Panc1 (cell line): ENCODE results near the gene MTPN. TPM values are rescaled to one million over a fixed set of nuclear protein-coding genes. Genes with fewer than 3 reads are reported as not detected.

Experiments used
- ATAC-seq: fragments of 200-7000 bp; cut with Tn5 transposase; 2 replicates; pipeline ENCODE4 v1.9.1; 2020; ENCODE audit warnings: mild to moderate bottlenecking, moderate library complexity
- BruUV-seq: library from RNA; stranded (reverse); fragments of 400-500 nt; replicated peaks from 2 replicates; lab custom pipeline; 2021; lab: Mats Ljungman, UMichigan
- CTCF ChIA-PET: fragments of 300-600 bp; sonication (Branson Sonifier 250); formaldehyde crosslinking; loops from one replicate; lab custom pipeline; 2022; ENCODE audit warnings: antibody characterized with exemption; lab: Charles Lee
- POLR2A ChIA-PET: fragments of 300-600 bp; sonication (Branson Sonifier 250); formaldehyde crosslinking; loops from one replicate; lab custom pipeline; 2022; ENCODE audit warnings: antibody characterized with exemption; lab: Charles Lee
- DNase-seq: peaks from one replicate; pipeline ENCODE4 v3.0.0-alpha.2; 2010; ENCODE audit warnings: low read depth, low spot score
- H3K27ac ChIP-seq: 2 replicates; pipeline ENCODE4 v1.5.1; 2011; ENCODE audit warnings: mild to moderate bottlenecking, low read length, inconsistent platforms
- H3K27me3 ChIP-seq: fragments of 200-500 bp; sonication (Bioruptor generic); 2 replicates; pipeline ENCODE4 v1.6.0; 2014; ENCODE audit warnings: low read length, inconsistent platforms; ENCODE audit not compliant: control insufficient read depth, insufficient read depth
- H3K36me3 ChIP-seq: fragments of 200-500 bp; sonication (Bioruptor generic); 2 replicates; pipeline ENCODE4 v1.5.1; 2014; ENCODE audit warnings: inconsistent platforms, mild to moderate bottlenecking, low read length, moderate library complexity; ENCODE audit not compliant: control insufficient read depth, insufficient read depth
- H3K4me1 ChIP-seq: 2 replicates; pipeline ENCODE4 v1.5.1; 2011; ENCODE audit warnings: inconsistent platforms, mild to moderate bottlenecking, low read length, moderate library complexity; ENCODE audit not compliant: control insufficient read depth, insufficient read depth
- H3K4me3 ChIP-seq, 2 experiments: 2 replicates each; pipeline ENCODE4 v1.5.1; 2011 to 2012; ENCODE audit warnings: low read depth in 2 of 2, low read length in 2 of 2, mild to moderate bottlenecking in 2 of 2, inconsistent platforms in 1 of 2, moderate library complexity in 1 of 2
- H3K9me3 ChIP-seq: fragments of 200-500 bp; sonication (Bioruptor generic); 2 replicates; pipeline ENCODE4 v1.5.1; 2014; ENCODE audit warnings: low read depth, mild to moderate bottlenecking, inconsistent platforms, low read length, moderate library complexity; ENCODE audit not compliant: control insufficient read depth, insufficient read depth
- POLR2AphosphoS5 ChIP-seq: IDR thresholded peaks from 2 replicates; pipeline ENCODE4 v1.6.1; 2012; ENCODE audit warnings: mild to moderate bottlenecking, low read depth, low read length, moderate library complexity
- REST ChIP-seq, 2 experiments: IDR thresholded peaks; 2 replicates each; pipeline ENCODE4 v1.6.1; 2011 to 2012; ENCODE audit warnings: low read depth in 2 of 2, control low read depth in 1 of 2, low read length in 1 of 2, mild to moderate bottlenecking in 1 of 2, moderate library complexity in 1 of 2; ENCODE audit not compliant: insufficient read depth in 1 of 2
- SIN3A ChIP-seq: IDR thresholded peaks from 2 replicates; pipeline ENCODE4 v1.6.1; 2012; ENCODE audit warnings: low read depth, mild to moderate bottlenecking, low read length, moderate library complexity, borderline replicate concordance; ENCODE audit not compliant: insufficient read depth
- TCF7L2 ChIP-seq: IDR thresholded peaks from 2 replicates; pipeline ENCODE4 v1.6.1; 2011; ENCODE audit warnings: mild to moderate bottlenecking, low read depth, low read length, inconsistent platforms
- in situ Hi-C: cut with HindIII; loops from 2 replicates; pipeline ENCODE4 v1.10.0; 2016; ENCODE audit warnings: low sequenced_read_pairs, low pct_unique_long_range_greater_than_20kb
- intact Hi-C: fragments of 100-400 bp; cut with micrococcal nuclease; formaldehyde crosslinking; loops from one replicate; pipeline ENCODE4 v1.10.0; 2022; ENCODE audit not compliant: unreplicated experiment
- total RNA-seq: library from RNA; stranded (reverse); gene quantifications from one replicate; pipeline ENCODE4 v1.2.1, GENCODE V29; 2021; ENCODE audit not compliant: unreplicated experiment
- TF ChIP-seq, protein P1 (sequence below): fragments of 450-650 bp; IDR thresholded peaks from 2 replicates; pipeline ENCODE4 v1.5.1; 2017; ENCODE audit warnings: mild to moderate bottlenecking

The MTPN gene
- total RNA-seq, 1 experiment from 2014 or later = 177 TPM

DNA sequence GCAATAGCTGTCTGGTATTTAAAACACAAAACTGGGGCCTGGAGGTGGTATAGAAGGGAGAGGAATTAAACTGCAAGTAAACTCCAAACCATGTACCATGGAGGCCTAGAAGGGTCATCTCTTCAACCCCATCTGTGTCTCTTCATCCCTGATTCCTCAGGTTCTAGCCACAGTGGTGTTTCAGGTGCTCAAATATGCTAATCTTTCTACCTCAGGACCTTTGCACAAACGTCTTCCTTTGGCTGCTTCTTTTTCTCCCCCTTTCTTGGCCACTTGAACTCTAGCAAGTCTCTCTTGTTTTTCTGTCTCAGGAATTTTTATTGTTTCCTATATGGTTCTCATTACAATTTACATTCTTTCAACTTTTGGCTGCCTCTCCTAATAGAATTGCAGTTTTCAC lies 25.6 kb upstream of the MTPN start:
- ChIA-PET CTCF (no interaction called here), POLR2A (interaction anchor here (0.6 kb wide), 1 partner anchor 13 kb away, joined by 3 read pairs; no protein-coding TSS in a partner anchor)
- Histone ChIP-seq H3K36me3 (no peaks in the 10 kb centered on the region), H3K4me3 (no peak overlapping the region), H3K4me1 (no peaks in the 10 kb centered on the region), H3K27me3 (no peaks in the 10 kb centered on the region), H3K27ac (no peak overlapping the region), H3K9me3 (no peaks in the 10 kb centered on the region)
- DNase-seq (no peak), ATAC-seq (no peak)
- no peak for TF ChIP-seq TCF7L2
- TF ChIP-seq POLR2AphosphoS5 = no peak
- TF ChIP-seq, protein P1, sequence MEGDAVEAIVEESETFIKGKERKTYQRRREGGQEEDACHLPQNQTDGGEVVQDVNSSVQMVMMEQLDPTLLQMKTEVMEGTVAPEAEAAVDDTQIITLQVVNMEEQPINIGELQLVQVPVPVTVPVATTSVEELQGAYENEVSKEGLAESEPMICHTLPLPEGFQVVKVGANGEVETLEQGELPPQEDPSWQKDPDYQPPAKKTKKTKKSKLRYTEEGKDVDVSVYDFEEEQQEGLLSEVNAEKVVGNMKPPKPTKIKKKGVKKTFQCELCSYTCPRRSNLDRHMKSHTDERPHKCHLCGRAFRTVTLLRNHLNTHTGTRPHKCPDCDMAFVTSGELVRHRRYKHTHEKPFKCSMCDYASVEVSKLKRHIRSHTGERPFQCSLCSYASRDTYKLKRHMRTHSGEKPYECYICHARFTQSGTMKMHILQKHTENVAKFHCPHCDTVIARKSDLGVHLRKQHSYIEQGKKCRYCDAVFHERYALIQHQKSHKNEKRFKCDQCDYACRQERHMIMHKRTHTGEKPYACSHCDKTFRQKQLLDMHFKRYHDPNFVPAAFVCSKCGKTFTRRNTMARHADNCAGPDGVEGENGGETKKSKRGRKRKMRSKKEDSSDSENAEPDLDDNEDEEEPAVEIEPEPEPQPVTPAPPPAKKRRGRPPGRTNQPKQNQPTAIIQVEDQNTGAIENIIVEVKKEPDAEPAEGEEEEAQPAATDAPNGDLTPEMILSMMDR = no peak
- no peak for TF ChIP-seq REST (IDR thresholded peaks at IDR 0.05; ENCODE audit: insufficient read depth in 1 of 2, low read depth in 2 of 2, low read length in 1 of 2)
- TF ChIP-seq SIN3A = no peak
- intact Hi-C loops = no loop called here
- in situ Hi-C loops = no loop called here
- BruUV-seq = no TSS peak

DNA sequence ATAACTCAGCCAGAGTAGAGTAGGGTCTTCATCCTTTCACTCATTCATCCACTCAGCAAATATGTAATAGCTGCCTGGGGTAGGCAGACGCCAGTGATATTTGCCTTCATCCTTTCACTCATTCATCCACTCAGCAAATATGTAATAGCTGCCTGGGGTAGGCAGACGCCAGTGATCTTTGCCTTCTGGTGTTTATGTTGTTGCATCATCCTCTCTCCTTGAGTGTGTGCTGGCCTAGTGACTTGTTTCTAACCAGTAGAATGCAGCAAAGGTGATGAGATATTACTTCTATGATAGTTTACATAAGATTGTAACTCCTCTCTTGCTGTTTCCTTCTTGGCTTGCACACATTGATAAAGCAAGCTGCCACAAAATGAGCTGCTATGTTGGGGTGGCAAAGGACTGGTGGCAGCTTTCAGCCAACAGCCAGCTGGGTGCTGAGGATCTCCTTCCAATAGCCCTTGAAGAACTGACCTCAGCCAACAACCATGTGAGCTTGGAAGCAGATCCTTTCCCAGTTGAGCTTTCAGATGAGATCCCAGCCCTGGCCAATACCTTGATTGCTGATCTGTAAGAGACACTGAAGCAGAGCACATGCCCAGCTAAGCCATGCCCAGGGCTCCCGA lies 23.2 kb upstream of the MTPN start:
- Histone ChIP-seq H3K27me3 (peaks cover 2% of the 10 kb centered on the region; the same call in 1 of the 2 replicates), H3K36me3 (no peaks in the 10 kb centered on the region), H3K4me1 (no peaks in the 10 kb centered on the region), H3K4me3 (no peak overlapping the region), H3K27ac (no peak overlapping the region), H3K9me3 (no peaks in the 10 kb centered on the region)
- CTCF ChIA-PET = no interaction called here
- DNase-seq = no peak
- BruUV-seq = no TSS peak
- TF ChIP-seq, protein P1 = no peak
- no peak for TF ChIP-seq REST (IDR thresholded peaks at IDR 0.05; ENCODE audit: insufficient read depth in 1 of 2, low read depth in 2 of 2, low read length in 1 of 2)
- TF ChIP-seq TCF7L2 = no peak
- TF ChIP-seq POLR2AphosphoS5 = no peak
- TF ChIP-seq SIN3A = no peak
- in situ Hi-C loops (no loop called here), intact Hi-C loops (no loop called here)
- no peak for ATAC-seq
- POLR2A ChIA-PET = interaction anchor here (0.6 to 1.2 kb wide), 2 partner anchors 10 to 1888 kb away, joined by 4 to 6 read pairs; no protein-coding TSS in a partner anchor
